Vagina (tissue), 2 donors: ENCODE results near the gene SUDS3.

Experiments used
- CTCF ChIP-seq, 3 experiments: fragments of 450-650 bp in 2 of 3; fragments of 200-600 bp in 1 of 3; sonication (generic) in 1 of 3; IDR thresholded peaks; one replicate each; pipeline ENCODE4 v1.5.1; 2017 to 2019; ENCODE audit warnings: antibody characterized with exemption in 3 of 3, mild to moderate bottlenecking in 2 of 3, moderate library complexity in 2 of 3
- POLR2A ChIP-seq, 2 donors: fragments of 450-650 bp; IDR thresholded peaks; one replicate each; pipeline ENCODE4 v1.6.1; 2017; ENCODE audit warnings: antibody characterized with exemption in 2 of 2, mild to moderate bottlenecking in 2 of 2, moderate library complexity in 2 of 2
- POLR2AphosphoS5 ChIP-seq, 2 donors: sonication (generic); formaldehyde crosslinking; IDR thresholded peaks; one replicate each; pipeline ENCODE4 v1.9.0; 2017; ENCODE audit warnings: antibody characterized with exemption in 2 of 2, mild to moderate bottlenecking in 2 of 2, low read depth in 1 of 2; ENCODE audit not compliant: insufficient read depth in 1 of 2

DNA sequence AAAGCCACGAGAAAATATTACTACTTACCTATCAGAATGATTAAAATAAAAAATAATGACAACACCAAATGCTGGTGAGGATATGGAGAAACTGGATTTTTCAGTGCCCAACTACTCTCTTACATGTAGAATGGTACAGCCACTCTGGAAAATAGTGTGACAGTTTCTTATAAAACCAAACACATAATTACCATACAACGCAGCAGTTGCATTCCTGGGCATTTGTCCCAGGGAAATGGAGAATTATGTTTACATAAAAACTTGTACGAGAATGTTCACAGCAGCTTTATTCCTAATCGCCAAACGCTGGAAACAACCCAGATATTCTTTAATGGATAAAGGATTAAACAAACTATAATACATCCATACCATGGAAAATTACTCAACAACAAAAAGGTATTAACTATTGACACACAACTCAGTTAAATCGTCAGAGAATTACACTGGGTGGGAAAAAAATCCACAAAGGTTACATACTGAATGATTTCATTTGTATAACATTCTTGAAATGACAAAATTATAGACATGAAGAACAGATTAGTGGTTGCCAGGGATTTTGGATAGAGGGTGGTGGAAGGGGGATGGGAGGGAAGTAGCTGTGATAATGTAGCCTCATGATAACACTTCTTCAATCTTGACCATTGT is 39.0 kb upstream of the SUDS3 start:
- TF ChIP-seq CTCF (IDR thresholded peaks at IDR 0.05) (no peak), POLR2AphosphoS5 (IDR thresholded peaks at IDR 0.05; ENCODE audit: insufficient read depth in 1 of 2, low read depth in 1 of 2) (no peak), POLR2A (IDR thresholded peaks at IDR 0.05) (no peak)
